ENCODE measurements around the gene RABGGTB.
A peak's percentile ranks its signal among the peaks of the same experiment; 100 is the strongest.
"Not testable (repeated sequence)": the region's sequence is repeated elsewhere in the genome, so short reads cannot be mapped to it uniquely, and the experiment has no call there.

RABGGTB gene

DNA sequence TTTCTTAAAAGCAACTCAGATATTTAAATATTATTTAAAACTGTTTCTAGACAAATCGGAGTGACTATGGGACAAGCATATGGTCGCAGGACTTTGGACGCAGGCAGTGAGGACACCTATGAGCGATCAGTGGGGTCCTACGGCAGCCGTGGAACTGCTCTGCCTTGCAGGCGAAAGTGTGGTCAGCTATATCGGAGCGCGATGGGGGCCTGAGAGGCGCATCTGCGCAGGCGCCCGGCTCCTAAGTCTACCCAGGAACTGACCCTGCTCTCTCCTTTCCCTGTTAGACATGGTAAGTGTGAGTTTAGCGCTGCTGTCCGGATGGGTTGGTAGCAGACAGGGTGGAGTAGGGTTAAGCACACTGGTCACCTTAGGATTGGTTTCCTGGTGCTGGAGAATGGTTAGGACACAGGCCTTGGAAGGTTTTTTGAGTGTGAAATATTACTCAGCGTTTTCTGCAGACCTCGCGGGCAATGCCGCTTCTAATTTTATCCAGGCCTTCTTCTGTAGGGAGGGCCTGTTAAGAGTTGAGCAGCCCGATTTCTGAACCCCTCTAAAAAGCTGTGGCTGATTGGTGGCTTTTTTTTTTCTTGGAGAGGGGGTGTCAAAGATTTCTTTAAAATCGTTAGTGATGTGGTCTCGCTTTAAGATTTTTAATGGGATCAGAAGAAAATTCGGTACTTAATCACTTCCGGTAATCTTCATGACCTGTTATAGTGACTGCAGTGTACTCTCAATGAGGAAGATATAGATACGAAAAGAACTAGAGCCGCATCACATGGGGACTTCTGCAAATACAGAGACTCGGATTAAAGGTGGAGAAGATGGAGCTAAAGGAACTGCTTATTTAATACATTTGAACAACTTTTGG, at the start of gene RABGGTB:
RABGGTB (plus strand) TSS at position 274 of the 871 bp plus-strand sequence; CDS start at position 290, 16 bp downstream.
- DNase-seq, result peak; percentile 95

DNA sequence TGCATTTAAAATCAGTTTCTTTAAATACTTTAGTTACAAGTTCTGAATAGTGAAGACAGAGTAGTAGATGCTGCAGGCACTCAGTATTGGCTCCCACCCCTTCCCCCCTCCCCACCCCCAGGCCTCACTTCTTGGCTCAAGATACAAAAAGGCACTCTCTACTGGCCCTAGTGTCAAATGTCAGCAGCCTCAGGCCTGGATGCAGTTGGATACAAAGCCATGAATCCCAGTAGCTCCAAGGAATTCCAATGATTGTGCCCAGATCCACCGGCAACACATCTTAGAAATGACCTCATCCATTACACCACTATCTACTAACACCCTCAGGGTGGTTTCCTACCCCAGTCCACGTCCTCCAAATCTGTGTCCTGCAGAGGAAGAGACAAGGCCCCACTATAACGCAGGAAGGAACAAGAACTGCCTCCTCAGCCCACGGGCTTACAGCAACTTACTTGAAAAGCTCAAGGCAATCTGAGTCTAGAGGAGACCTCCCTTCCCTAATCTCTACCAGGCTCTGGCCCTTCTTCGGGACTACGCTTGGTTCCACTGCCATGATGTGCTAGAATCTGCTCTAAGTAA, 43.9 kb upstream of the RABGGTB start:
- no peak for DNase-seq

DNA sequence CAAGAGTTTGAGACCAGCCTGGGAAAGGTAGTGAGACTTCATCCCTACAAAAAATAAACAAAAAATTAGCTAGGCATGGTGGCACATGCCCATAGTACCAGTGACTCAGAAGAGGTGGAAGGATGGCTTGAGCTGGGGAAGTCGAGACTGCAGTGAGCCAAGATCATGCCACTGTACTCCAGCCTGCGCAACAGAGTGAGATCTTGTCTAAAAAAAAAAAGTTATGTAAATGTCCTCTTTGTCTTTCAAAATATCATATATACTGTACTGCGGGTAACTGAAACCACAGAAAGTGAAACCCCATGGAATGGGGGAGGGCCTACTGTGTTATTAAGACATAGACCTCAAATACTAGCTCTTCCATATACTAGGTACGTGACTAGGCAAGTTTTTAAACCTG, 40.8 kb upstream of the RABGGTB start:
- no peak for DNase-seq

DNA sequence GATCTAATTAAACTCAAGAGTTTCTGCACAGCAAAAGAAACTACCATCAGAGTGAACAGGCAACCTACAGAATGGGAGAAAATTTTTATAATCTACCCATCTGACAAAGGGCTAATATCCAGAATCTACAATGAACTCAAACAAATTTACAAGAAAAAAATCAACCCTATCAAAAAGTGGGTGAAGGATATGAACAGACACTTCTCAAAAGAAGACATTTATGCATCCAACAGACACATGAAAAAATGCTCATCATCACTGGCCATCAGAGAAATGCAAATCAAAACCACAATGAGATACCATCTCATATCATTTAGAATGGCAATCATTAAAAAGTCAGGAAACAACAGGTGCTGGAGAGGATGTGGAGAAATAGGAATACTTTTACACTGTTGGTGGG, 28.8 kb upstream of the RABGGTB start:
- DNase-seq, result not testable (repeated sequence)

DNA sequence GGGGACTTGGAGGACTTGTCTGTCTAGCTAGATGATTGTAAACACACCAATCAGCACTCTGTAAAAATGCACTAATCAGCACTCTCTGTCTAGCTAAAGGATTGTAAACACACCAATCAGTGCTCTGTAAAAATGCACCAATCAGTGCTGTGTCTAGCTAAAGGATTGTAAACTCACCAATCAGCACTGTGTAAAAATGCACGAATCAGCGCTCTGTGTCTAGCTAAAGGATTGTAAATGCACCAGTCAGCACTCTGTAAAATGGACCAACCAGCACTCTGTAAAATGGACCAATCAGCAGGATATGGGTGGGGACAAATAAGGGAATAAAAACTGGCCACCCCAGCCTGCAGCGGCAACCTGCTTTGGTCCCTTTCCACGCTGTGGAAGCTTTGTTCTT, 27.5 kb upstream of the RABGGTB start:
- DNase-seq, result not testable (repeated sequence)

DNA sequence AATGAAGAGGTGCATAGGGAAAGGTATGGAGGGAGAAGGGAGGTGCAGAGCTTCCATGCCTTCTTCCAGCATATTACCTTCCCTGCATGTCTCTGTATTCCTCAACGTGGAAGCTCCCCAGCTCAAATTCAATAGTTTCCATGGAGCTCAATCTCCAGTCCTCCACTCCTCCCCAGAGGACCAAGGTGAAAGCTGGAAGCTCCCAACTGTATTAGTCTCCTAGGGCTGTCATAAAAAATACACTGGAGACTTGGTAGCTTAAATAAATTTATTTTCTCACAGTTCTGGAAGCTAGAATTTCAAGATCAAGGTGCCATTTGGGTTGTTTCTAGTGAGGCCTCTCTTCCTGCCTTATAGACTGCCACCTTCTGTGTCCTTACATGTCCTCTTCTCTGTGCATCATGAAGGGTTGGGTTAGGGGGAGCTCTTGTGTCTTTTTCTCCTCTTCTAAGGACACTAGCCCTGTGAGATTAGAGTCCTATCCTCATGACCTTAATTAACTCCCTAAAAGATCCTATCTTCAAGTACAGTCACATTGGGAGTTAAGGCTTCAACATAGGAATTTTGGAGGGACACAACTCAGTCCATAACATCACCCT, 21.9 kb upstream of the RABGGTB start:
- no peak for DNase-seq

DNA sequence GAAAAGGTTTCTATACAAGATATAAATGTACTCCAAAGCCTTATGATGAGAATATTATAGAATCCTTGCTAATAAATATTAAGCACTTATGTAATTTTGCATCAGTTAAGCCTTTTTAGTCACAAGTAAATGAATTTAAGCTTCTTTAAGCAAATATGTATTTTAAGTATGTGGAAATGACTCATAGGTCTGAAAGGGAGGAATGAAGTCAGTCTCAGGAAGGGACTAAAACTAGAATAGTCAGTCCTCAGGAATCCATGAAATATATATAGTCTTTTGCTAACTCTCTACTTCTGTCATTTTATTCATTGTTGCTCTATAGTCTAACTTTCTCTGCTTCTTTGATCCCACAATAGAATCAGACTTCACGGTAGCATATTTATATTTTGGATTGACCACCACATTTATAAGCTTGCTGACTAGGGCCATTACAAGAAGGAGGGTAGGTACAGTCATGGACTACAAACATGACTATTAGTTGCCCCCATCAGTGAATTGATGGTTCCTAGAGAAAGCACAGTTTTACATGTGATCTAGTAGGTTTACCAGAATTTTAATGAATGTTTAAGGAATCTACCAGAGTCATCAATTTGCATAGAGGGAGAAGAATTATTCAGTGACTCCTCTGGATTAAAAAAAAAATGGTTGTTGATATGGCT, 20.2 kb upstream of the RABGGTB start:
- no peak for DNase-seq

DNA sequence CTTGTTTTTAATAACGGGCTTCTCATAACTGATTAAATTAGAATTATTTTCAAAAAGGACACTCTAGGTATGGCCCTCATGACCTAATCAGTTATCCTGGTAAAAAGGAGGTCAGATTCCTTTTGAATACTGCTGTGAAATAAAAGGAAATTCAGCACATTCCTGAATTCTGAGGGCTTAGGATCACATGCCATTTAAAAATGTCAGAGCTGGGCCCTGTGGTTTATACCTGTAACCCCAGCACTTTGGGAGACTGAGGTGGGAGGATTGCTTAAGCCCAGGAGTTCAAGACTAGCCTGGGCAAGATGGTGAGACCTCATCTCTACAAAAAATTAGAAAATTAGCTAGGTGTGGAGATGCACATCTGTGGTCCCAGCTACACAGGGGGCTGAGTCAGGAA, 18.0 kb upstream of the RABGGTB start:
- no peak for DNase-seq

DNA sequence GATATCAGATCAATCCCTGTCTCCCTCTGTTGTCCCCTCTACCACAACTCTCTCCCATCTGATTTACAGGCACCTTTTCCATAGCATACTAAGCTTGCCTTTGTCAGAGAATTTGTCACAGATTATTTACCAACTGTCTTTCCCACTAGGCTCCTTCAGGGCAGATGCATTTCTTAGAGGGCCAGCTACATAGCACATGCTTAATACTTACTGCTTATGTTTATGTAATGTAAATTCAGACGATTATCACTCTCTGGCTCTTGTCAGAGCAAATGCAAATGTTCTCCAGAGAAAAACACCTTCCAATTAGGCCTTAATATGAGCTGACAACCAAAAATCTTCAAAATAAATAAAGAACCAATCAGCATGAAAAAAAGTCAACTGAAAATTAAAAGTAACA, 15.3 kb upstream of the RABGGTB start:
- no peak for DNase-seq

DNA sequence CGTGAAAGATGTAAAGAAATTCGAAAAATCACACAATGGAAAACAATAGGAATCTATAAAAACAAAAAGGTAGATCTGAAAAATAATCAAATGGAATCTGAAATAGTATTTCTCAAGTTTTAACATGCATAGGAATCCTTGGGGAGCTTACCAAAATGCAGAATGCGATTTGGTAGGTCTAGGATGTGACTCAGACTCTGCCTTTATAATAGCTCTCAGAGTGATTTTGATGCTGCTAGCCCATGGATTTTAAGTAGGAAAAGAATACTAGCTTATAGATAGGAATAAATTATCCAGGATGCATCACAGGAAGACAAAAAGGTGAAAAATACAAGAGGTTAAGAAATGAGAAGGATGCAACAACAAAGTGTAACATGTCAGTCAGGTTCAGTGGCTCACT, 14.1 kb upstream of the RABGGTB start:
- DNase-seq, result no peak

DNA sequence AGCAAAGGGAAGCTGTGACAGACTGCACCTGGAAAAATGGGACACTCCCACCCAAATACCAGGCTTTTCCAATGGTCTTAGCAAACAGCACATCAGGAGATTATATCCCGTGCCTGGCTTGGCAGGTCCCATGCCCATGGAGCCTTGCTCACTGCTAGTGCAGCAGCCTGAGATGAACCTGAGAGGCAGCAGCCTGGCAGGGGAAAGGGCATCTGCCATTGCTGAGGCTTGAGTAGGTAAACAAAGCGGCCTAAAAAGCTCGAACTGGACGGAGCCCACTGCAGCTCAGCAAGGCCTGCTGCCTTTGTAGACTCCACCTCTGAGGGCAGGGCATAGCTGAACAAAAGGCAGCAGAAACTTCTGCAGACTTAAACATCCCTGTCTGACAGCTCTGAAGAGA, 8.2 kb upstream of the RABGGTB start:
- DNase-seq, result not testable (repeated sequence)

DNA sequence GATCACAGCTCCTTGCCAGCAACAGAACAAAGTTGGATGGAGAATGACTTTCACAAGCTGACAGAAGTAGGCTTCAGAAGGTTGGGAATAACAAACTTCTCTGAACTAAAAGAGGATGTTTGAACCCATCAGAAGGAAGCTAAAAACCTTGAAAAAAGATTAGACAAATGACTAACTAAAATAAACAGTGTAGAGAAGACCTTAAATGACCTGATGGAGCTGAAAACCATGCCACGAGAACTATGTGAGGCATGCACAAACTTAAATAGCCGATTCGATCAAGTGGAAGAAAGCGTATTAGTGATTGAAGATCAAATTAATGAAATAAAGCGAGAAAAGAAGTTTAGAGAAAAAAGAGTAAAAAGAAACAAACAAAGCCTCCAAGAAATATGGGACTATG, 7.4 kb upstream of the RABGGTB start:
- DNase-seq, result not testable (repeated sequence)

DNA sequence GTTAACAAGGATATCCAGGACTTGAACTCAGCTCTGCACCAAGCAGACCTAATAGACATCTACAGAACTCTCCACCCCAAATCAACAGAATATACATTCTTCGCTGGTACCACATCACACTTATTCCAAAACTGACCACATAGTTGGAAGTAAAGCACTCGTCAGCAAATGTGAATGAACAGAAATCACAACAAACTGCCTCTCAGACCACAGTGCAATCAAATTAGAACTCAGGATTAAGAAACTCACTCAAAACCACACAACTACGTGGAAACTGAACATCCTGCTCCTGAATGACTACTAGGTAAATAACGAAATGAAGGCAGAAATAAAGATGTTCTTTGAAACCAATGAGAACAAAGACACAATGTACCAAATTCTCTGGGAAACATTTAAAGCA, 5.9 kb upstream of the RABGGTB start:
- not testable (repeated sequence) for DNase-seq

DNA sequence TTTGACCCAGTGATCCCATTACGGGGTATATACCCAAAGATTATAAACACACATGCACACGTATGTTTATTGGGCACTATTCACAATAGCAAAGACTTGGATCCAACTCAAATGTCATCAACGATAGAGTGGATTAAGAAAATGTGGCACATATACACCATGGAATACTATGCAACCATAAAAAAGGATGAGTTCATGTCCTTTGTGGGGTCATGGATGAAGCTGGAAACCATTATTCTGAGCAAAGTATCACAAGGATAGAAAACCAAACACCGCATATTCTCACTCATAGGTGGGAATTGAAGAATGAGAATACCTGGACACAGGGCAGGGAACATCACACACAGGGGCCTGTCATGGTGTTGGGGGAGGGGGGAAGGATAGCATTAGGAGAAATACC, 2.1 kb upstream of the RABGGTB start:
- DNase-seq, result not testable (repeated sequence)

DNA sequence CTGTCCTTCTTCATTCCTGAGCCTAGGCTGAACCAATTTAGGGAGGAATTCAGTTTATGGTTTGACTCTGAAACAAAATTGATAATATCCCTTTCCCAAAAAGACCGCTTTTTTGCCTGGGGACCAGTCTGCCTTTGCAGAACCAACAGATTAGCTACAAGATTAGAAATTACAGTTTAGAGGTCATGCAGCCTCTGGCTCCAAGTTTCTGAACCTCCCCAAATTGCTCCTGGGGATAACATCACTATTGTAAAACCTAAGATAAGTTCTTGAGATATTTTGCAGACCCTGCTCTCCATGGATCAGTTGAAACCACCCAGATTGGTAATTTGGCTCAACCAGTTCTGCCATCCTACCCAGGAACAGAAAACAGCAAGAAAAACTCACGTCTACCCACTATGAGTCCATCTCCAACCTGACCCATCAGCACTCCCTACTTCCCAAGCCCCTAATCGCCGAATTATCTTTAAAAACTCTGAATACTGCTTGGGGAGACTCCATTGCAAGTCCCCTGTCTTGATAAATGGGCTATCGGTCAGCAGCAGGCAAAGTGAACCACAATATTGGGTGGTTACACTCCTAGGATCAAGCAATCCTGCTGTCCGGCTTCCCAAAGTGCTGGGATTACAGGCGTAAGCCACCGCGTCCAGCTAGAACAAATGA, 605 bp upstream of the RABGGTB start:
- no peak for DNase-seq

DNA sequence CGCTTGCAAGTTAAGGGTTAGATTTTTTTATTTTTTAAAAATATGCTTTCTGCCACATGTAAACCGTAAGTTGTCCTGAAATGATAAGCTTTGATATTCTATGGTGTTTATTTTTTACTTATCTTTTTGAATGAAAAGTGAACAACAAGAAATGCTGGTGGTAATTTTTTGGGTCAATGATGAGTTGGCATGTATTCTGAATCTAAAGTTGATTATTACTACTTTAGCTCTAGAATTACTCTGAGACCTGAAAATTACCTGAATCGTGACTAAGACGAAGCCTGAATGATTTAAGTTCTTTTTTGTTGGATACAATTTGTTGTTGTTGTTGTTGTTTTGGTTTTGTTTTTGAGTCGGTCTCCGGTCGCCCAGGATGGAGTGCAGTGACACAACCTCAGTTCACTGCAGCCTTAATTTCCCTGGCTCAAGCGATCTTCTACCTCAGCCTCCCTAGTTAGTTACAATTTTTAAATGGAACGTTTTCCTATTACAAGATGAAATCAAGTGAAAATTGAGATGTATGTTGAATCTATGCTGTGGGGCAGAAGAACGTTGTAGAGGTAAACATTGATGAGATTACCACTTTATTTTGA, 941 bp downstream of the RABGGTB start:
- DNase-seq, result no peak

DNA sequence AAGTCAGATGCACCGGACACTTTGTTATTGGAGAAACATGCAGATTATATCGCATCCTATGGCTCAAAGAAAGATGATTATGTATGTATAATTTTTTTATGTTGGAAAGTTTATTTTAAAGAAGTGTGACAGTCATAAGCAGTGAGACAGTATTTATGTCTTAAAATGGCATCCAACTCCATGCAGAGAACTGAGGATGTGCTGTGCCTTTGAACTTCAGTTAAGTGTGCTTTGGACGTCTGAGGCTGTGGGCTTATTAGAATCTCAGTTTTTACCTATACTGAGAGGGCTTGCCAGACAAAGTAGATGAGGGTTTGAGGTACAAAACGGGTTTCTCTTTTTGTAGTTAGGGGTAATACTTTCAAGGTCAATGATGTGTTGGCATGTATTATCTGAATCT, 1.5 kb downstream of the RABGGTB start:
- DNase-seq, result no peak

DNA sequence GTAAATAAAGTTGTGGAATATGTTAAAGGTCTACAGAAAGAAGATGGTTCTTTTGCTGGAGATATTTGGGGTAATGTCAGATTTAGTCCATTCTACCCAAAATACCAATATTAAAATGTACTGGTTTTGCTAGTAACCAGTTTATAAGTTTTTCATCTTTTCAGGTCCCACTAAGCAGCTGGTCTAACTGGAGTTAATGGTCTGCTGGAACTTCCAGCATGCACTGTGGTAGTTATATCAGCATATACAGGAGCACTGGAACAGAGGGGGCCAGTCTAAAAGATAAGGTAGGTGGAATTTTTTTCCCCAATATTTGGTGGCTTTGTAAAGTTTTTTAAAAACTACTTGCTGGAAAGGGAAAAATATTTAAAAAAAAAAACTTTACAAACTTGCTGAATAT, 3.9 kb downstream of the RABGGTB start:
- no peak for DNase-seq

DNA sequence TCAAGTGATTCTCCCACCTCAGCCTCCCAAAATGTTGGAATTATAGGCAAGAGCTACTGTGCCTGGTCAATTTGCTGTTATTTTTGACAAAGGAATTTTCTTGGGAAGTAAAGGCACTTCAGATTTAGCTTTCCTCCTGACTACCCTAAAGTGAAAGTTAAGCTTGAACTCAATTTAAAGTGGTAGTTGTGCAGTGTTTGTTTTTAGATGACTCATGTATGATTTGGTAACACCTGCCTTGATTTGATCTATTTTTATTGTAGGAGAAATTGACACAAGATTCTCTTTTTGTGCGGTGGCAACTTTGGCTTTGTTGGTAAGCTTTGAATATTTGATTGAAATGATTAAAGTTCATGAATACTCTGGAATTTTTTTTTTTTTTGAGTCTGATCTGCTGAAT, 5.0 kb downstream of the RABGGTB start:
- peak; percentile 19 for DNase-seq

DNA sequence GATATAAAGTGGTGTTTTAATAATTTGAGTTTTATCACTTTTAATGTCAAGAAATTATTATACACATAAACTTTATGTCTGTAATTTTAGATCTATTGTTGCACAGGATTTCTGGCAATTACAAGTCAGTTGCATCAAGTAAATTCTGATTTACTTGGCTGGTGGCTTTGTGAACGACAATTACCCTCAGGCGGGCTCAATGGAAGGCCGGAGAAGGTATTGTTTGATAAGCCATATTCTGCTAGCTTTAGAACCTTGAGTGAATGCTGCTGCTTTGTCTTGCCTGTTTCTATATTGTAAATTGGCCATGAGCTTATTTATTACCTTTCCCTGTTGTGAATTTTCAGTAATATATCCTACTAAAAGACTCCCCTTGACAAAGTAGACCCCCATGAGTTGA, 6.0 kb downstream of the RABGGTB start:
- DNase-seq, result no peak

DNA sequence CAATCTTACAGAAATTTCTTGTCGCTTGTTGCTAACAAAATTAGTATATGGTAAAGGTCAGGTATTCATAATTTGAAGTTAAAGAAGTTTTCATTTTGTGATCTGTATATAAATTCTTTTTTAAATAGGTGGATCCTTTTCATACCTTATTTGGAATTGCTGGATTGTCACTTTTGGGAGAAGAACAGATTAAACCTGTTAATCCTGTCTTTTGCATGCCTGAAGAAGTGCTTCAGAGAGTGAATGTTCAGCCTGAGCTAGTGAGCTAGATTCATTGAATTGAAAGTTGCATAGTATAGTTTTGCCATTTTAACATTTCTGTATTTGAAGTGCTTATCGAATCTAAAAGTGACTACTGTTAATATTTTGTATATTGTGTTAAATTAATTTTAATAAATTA, 8.3 kb downstream of the RABGGTB start:
- DNase-seq, result no peak

DNA sequence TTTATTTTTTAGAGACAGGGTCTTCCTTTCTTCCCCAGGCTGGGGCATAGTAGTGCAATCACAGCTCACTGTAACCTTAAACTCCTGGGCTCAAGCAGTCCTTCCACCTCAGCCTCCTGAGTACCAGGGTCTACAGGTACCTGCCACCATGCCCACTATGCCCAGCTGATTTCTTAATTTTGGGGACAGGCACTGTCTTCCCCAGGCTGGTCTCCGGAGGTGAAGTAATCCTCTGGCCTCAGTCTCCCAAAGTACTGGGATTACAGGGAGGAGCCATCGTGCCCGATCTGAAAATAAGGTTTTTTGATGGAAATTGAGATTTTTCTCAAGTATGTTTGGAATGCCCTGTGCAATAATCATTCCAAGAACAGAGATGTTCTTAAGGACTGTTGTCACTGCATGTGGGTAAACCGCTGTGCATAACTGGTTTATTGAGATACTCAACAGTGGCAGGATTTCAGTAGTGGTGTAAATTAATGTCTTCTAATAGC, 9.7 kb downstream of the RABGGTB start:
- DNase-seq, result no peak
